ENCODE results near the gene VWA5B1. TPM values are rescaled to one million over a fixed set of nuclear protein-coding genes. Genes with fewer than 3 reads are reported as not detected.

Gene VWA5B1
- total RNA-seq, 2 experiments from 2014 or later = not detected

DNA sequence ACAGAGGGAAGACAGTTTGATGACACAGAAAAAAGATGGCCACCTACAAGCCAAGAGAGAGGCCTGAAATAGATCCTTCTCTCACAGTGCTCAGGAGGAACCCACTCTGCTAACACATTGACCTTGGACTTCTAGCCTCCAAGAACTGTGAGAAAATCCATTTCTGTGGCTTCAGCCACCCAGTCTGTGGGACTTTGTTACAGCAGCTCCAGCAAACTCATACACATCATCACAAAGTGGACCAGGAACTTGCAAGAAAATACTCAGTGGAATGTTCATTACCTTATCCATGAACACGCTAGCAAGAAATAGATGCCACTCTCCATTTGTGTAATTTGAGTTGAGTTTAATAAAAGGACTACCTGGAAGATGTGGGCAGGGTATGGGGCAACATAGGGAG lies 38.1 kb upstream of the VWA5B1 start:
- DNase-seq = no peak
- CTCF ChIA-PET = interaction anchor here (1.5 to 2.1 kb wide), 2 partner anchors 17 to 40 kb away, joined by 3 to 8 read pairs; no protein-coding TSS in a partner anchor
- POLR2A ChIA-PET = no interaction called here
- Mint-ChIP-seq H3K4me3 (no peak overlapping the region), H3K27ac (no peak overlapping the region), H3K27me3 (peaks cover 3% of the 10 kb centered on the region), H3K36me3 (ENCODE audit: low read depth) (no peaks in the 10 kb centered on the region), H3K9me3 (no peaks in the 10 kb centered on the region), H3K4me1 (ENCODE audit: low read depth) (peaks cover 22% of the 10 kb centered on the region)
- no peak for ATAC-seq
- TF ChIP-seq CTCF (IDR thresholded peaks at IDR 0.05) = no peak
- intact Hi-C loops (cut with micrococcal nuclease) = no loop called here

DNA sequence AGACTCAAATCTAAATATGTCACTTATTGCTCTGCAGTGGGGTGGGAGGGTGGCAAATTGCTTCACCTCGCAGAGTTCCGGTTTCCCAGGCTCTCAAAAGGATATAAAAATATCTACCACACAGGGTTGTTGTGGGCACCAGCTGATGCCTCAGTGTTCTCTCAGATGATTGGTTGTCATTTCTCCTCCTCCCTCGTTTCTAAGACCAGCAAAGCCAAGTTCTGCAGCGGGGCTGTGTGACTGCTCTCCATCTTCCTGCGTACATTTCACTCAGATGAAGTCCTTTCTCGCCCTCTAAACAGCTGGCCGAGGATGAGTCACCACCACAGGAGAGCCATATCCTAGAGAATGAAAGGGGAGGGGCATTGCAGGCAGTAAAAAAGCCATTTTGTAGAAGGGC lies 35.0 kb upstream of the VWA5B1 start:
- TF ChIP-seq CTCF (IDR thresholded peaks at IDR 0.05) = no peak
- peak; percentile 17 for ATAC-seq
- POLR2A ChIA-PET = no interaction called here

DNA sequence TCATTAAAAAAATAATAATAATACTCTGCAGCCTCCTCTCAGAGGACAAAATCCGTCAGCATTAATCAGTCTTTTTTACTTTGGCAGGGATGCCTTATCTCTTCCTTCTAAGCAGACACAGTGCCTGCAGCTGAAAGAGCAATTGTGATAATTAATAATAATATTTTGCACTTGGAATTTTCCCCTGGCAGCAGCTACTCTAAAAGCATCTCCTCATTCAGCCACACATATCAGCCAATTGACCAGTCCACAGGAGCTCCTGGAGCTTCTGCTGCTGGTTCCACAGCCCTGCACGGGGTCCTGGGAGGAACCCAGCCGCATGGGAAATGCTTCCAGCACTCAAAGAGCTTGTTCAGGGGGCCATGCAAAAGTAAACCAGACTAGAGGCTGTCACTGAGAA lies 31.0 kb upstream of the VWA5B1 start:
- CTCF ChIA-PET = interaction anchor here (1.1 kb wide), 1 partner anchor 10 kb away, joined by 4 read pairs; no protein-coding TSS in a partner anchor

More for the DNA sequence above, 35.0 kb upstream of the VWA5B1 start:
- Mint-ChIP-seq H3K36me3 (ENCODE audit: low read depth) (no peaks in the 10 kb centered on the region), H3K4me3 (no peak overlapping the region), H3K4me1 (ENCODE audit: low read depth) (no peaks in the 10 kb centered on the region), H3K27ac (no peak overlapping the region), H3K27me3 (peaks cover 3% of the 10 kb centered on the region), H3K9me3 (no peaks in the 10 kb centered on the region)
- CTCF ChIA-PET = interaction anchor here (1.2 to 1.3 kb wide), 2 partner anchors 106 to 170 kb away, joined by 3 read pairs; no protein-coding TSS in a partner anchor
- peak; percentile 27 for DNase-seq
- intact Hi-C loops (cut with micrococcal nuclease) = no loop called here

GRCh38 chr1:20261095-20261494 lies 29.6 kb upstream of the VWA5B1 start:
- CTCF ChIA-PET = no interaction called here
- TF ChIP-seq CTCF (IDR thresholded peaks at IDR 0.05) = no peak
- no peak overlapping the region for H3K4me3 Mint-ChIP-seq
- ATAC-seq (no peak), DNase-seq (no peak)
- no peaks in the 10 kb centered on the region for H3K9me3 Mint-ChIP-seq
- POLR2A ChIA-PET = no interaction called here
- no peak overlapping the region for H3K27ac Mint-ChIP-seq
- peaks cover 2% of the 10 kb centered on the region for H3K27me3 Mint-ChIP-seq
- intact Hi-C loops (cut with micrococcal nuclease) = no loop called here
- H3K4me1 Mint-ChIP-seq (ENCODE audit: low read depth) = no peaks in the 10 kb centered on the region
- H3K36me3 Mint-ChIP-seq (ENCODE audit: low read depth) = no peaks in the 10 kb centered on the region

More for the DNA sequence above, 31.0 kb upstream of the VWA5B1 start:
- POLR2A ChIA-PET = no interaction called here
- H3K27me3 Mint-ChIP-seq = peaks cover 3% of the 10 kb centered on the region
- no peak for TF ChIP-seq CTCF (IDR thresholded peaks at IDR 0.05)
- no peaks in the 10 kb centered on the region for H3K4me1 Mint-ChIP-seq (ENCODE audit: low read depth)
- H3K9me3 Mint-ChIP-seq = no peaks in the 10 kb centered on the region
- intact Hi-C loops (cut with micrococcal nuclease) = no loop called here
- no peak for DNase-seq
- no peak overlapping the region for H3K27ac Mint-ChIP-seq
- no peaks in the 10 kb centered on the region for H3K36me3 Mint-ChIP-seq (ENCODE audit: low read depth)
- no peak for ATAC-seq
- no peak overlapping the region for H3K4me3 Mint-ChIP-seq

DNA sequence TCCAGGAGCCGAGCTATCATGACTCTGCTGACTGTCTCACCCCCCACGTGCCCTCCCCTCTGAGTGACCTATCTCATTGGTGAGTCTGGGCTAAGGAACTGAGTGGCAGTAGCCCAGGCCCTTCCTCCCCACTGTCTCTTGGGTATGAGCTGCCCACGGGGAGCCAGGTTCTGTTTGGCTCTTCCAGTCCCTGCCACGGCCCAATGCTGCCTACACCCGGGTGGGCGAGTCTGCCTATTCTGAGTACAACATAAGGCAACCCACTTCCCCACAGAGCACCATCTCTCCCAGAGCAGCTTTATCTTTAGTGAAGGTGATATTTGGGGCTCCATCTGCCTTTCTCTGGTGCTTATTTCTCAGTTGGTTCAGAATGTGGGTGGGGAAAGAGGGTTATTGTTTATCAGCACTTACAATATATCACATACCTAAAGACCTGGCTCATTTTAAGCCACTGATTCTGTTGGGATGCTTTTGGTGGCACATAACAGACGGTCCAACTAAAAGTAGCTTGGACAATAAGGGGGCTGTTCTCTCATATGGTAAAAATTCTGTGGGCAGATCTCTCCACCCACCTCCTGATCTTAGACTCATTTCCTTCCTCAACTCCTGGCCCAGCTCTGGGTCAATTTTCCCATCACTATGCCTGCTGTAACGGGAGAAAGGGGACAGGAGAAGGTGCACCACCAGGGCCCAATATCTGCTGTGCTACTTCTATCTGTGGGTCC lies 27.7 kb upstream of the VWA5B1 start:
- intact Hi-C loops (cut with micrococcal nuclease) = no loop called here
- Mint-ChIP-seq H3K36me3 (ENCODE audit: low read depth) (no peaks in the 10 kb centered on the region), H3K4me1 (ENCODE audit: low read depth) (no peaks in the 10 kb centered on the region), H3K27ac (no peak overlapping the region), H3K27me3 (no peaks in the 10 kb centered on the region), H3K4me3 (no peak overlapping the region), H3K9me3 (no peaks in the 10 kb centered on the region)
- TF ChIP-seq CTCF (IDR thresholded peaks at IDR 0.05) = no peak
- CTCF ChIA-PET = no interaction called here
- no peak for DNase-seq
- POLR2A ChIA-PET = interaction anchor here (0.6 kb wide), 2 partner anchors 24 to 50 kb away, joined by 3 read pairs; no protein-coding TSS in a partner anchor
- no peak for ATAC-seq
